OCI-LY1 (cell line): ENCODE data around the gene AADAT.
"Not testable (repeated sequence)": the region's sequence is repeated elsewhere in the genome, so short reads cannot be mapped to it uniquely, and the experiment has no call there.

Experiments
- H2AFZ ChIP-seq: fragments of 200-600 bp; sonication (generic), shearing (Covaris generic); 2 replicates; pipeline ENCODE4 v1.6.0; 2014; ENCODE audit warnings: antibody characterized with exemption, mild to moderate bottlenecking, low read length
- H3F3A ChIP-seq: fragments of 200-600 bp; sonication (generic), shearing (Covaris generic); 2 replicates; pipeline ENCODE4 v1.6.0; 2014; ENCODE audit warnings: mild to moderate bottlenecking, antibody characterized with exemption, low read length, moderate library complexity; ENCODE audit not compliant: insufficient read depth
- H3K27ac ChIP-seq: fragments of 200-600 bp; sonication (generic); 2 replicates; pipeline ENCODE4 v1.5.1; 2014; ENCODE audit warnings: low read length, mixed run types, mild to moderate bottlenecking, low read depth; ENCODE audit not compliant: poor library complexity, severe bottlenecking
- H3K27me3 ChIP-seq: fragments of 200-600 bp; sonication (generic); 2 replicates; pipeline ENCODE4 v1.6.0; 2014; ENCODE audit warnings: antibody characterized with exemption, mild to moderate bottlenecking, low read length, moderate library complexity; ENCODE audit not compliant: insufficient read depth
- H3K36me3 ChIP-seq: fragments of 200-600 bp; sonication (generic); 2 replicates; pipeline ENCODE4 v1.6.1; 2014; ENCODE audit warnings: mild to moderate bottlenecking, antibody characterized with exemption, low read length, moderate library complexity, mixed read lengths; ENCODE audit not compliant: insufficient read depth
- H3K4me1 ChIP-seq: fragments of 200-600 bp; sonication (generic); 2 replicates; pipeline ENCODE4 v1.5.1; 2014; ENCODE audit warnings: mild to moderate bottlenecking, low read length, moderate library complexity; ENCODE audit not compliant: insufficient read depth, severe bottlenecking
- H3K4me2 ChIP-seq: fragments of 200-600 bp; sonication (generic), shearing (Covaris generic); 2 replicates; pipeline ENCODE4 v1.6.1; 2014; ENCODE audit warnings: low read length
- H3K4me3 ChIP-seq: fragments of 200-600 bp; sonication (generic); 2 replicates; pipeline ENCODE4 v1.5.1; 2014; ENCODE audit warnings: low read length, low read depth, mild to moderate bottlenecking, mixed read lengths; ENCODE audit not compliant: poor library complexity, severe bottlenecking
- H3K79me2 ChIP-seq: fragments of 200-600 bp; shearing (Covaris generic); 2 replicates; pipeline ENCODE4 v1.6.1; 2016; ENCODE audit warnings: mixed run types, low read length, mixed read lengths; ENCODE audit not compliant: insufficient read depth
- H3K9ac ChIP-seq: fragments of 200-600 bp; sonication (generic), shearing (Covaris generic); 2 replicates; pipeline ENCODE4 v1.6.1; 2014; ENCODE audit warnings: mild to moderate bottlenecking, low read length, mixed read lengths
- H3K9me2 ChIP-seq: fragments of 200-600 bp; sonication (generic), shearing (Covaris generic); 2 replicates; pipeline ENCODE4 v1.6.1; 2014; ENCODE audit warnings: low read depth, mild to moderate bottlenecking, low read length, mixed read lengths
- H3K9me3 ChIP-seq: fragments of 200-600 bp; shearing (Covaris generic); 2 replicates; pipeline ENCODE4 v1.6.1; 2014; ENCODE audit warnings: low read length, mixed read lengths
- H4K20me1 ChIP-seq: fragments of 200-600 bp; sonication (generic), shearing (Covaris generic); 2 replicates; pipeline ENCODE4 v1.6.0; 2016; ENCODE audit warnings: mild to moderate bottlenecking, low read length; ENCODE audit not compliant: insufficient read depth
- EZH2 ChIP-seq: fragments of 200-600 bp; sonication (generic), shearing (Covaris generic); IDR thresholded peaks from 2 replicates; pipeline ENCODE4 v1.8.0; 2017; ENCODE audit warnings: borderline replicate concordance, mixed run types, mild to moderate bottlenecking, antibody characterized with exemption, low read length, moderate library complexity, mixed read lengths
- TF ChIP-seq, protein P1 (sequence below): fragments of 200-600 bp; sonication (generic), shearing (Covaris generic); IDR thresholded peaks from 2 replicates; pipeline ENCODE4 v1.5.1; 2017; ENCODE audit warnings: mild to moderate bottlenecking, antibody characterized with exemption, low read length, moderate library complexity, mixed read lengths

AADAT gene

DNA sequence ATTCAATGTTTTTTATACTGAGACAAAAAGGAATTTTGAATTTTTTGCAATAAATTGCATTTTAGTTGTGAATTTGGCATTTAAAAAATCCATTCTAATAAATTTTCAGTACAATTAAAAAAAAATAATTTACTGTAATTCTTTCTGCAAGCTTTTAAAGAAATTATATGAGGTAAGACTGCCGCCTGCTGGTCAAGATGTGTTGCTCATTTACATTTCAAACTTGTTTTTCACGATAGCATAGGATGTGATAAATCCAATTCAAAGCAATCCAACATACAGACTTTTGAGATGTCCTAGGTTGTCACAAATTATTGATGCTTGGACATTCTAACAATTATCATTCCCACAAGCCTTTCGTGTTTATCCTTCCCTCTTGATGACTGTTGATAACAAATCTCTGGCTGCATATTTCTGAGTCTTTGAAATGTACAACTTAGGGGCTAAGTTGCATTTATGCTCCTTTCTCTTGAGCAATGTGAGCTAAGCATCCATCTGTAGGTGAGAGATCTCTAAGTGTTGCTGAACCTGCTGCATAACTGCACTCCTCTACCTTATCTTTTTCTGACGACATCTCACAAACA is 41.9 kb downstream of the AADAT start:
- Histone ChIP-seq H3K4me3 (no peak overlapping the region), H3F3A (no peaks in the 10 kb centered on the region), H3K27ac (no peak overlapping the region), H2AFZ (no peak overlapping the region), H3K9me2 (no peaks in the 10 kb centered on the region), H3K9ac (no peak overlapping the region), H3K79me2 (no peaks in the 10 kb centered on the region), H4K20me1 (no peaks in the 10 kb centered on the region), H3K4me1 (no peaks in the 10 kb centered on the region), H3K36me3 (no peaks in the 10 kb centered on the region), H3K27me3 (no peaks in the 10 kb centered on the region), H3K9me3 (no peaks in the 10 kb centered on the region), H3K4me2 (no peak overlapping the region)
- TF ChIP-seq, protein P1, sequence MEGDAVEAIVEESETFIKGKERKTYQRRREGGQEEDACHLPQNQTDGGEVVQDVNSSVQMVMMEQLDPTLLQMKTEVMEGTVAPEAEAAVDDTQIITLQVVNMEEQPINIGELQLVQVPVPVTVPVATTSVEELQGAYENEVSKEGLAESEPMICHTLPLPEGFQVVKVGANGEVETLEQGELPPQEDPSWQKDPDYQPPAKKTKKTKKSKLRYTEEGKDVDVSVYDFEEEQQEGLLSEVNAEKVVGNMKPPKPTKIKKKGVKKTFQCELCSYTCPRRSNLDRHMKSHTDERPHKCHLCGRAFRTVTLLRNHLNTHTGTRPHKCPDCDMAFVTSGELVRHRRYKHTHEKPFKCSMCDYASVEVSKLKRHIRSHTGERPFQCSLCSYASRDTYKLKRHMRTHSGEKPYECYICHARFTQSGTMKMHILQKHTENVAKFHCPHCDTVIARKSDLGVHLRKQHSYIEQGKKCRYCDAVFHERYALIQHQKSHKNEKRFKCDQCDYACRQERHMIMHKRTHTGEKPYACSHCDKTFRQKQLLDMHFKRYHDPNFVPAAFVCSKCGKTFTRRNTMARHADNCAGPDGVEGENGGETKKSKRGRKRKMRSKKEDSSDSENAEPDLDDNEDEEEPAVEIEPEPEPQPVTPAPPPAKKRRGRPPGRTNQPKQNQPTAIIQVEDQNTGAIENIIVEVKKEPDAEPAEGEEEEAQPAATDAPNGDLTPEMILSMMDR: peak; percentile 72
- TF ChIP-seq EZH2: no peak

DNA sequence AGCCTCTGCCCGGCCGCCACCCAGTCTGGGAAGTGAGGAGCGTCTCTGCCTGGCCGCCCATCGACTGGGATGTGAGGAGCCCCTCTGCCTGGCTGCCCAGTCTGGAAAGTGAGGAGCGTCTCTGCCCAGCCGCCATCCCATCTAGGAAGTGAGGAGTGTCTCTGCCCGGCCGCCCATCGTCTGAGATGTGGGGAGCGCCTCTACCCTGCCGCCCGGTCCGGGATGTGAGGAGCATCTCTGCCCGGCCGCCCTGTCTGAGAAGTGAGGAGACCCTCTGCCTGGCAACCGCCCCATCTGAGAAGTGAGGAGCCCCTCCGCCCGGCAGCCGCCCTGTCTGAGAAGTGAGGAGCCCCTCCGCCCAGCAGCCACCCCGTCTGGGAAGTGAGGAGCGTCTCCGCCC is 43.6 kb downstream of the AADAT start:
- not testable (repeated sequence) for H3K4me1 ChIP-seq, H3F3A ChIP-seq, H3K27ac ChIP-seq, H3K9ac ChIP-seq, H3K9me3 ChIP-seq, H3K9me2 ChIP-seq, H3K36me3 ChIP-seq, H3K4me2 ChIP-seq, H3K27me3 ChIP-seq, H3K4me3 ChIP-seq, H4K20me1 ChIP-seq, H2AFZ ChIP-seq, H3K79me2 ChIP-seq

DNA sequence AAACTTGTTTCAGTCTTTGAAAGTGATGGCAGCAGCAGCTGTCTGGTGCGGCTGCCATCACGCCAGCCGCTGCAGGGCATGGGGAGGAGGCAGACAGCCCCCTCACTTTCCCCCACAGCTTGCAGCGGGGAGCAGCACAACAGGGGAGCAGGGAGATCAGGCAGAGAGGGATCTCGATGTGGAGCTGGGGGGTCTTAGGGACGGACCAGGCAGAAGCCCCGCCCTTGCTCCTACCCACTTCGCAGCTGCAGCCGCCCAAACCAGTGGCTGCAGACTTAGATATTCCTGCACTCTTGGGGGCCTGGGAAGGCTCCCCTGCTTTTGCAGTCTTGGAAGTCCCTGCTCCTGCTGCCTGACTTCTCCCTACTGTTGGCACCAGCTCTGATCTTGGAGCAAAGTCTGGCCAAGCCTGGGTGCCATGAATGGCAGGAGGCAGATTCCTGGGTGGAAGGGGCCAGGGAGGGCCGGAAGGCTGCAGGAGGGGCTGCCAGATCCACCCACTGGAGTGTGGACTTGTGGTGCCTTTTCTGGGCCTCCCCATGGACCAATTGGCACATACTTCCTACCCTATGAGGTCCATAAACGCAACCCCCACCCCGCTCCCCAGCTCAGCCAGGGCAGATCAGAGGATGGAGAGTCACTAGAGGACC is 49.6 kb downstream of the AADAT start:
- Histone ChIP-seq H3K79me2 (no peaks in the 10 kb centered on the region), H3K27me3 (no peaks in the 10 kb centered on the region), H3K4me1 (no peaks in the 10 kb centered on the region), H3K9ac (no peak overlapping the region), H3K4me3 (no peak overlapping the region), H3K9me3 (no peaks in the 10 kb centered on the region), H3K9me2 (no peaks in the 10 kb centered on the region), H4K20me1 (no peaks in the 10 kb centered on the region), H3F3A (no peaks in the 10 kb centered on the region), H3K4me2 (no peak overlapping the region), H3K27ac (no peak overlapping the region), H2AFZ (no peak overlapping the region), H3K36me3 (no peaks in the 10 kb centered on the region)
- TF ChIP-seq, protein P1: no peak
- no peak for TF ChIP-seq EZH2

DNA sequence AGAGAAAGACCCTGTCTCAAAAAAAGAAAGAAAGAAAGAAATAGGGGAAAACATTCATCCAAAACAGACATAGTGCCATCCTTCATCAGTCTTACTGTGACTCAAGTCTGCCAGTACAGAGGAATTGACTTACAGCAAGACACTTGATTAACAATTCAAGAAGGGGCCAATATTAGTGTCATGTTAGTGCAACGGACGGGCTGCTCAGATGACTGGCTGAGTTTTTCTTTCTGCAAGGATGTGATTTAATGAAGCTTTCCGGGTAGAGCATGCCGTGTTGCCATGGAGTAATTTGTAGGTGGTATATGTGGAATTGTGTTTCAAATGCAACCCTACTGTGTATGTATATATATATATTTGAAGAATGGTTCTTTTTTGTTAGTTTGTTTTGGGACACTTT is 51.0 kb downstream of the AADAT start:
- Histone ChIP-seq H3K27me3 (no peaks in the 10 kb centered on the region), H3K4me2 (no peak overlapping the region), H3K36me3 (no peaks in the 10 kb centered on the region), H3K9me3 (no peaks in the 10 kb centered on the region), H3K4me3 (no peak overlapping the region), H4K20me1 (no peaks in the 10 kb centered on the region), H3K79me2 (no peaks in the 10 kb centered on the region), H3F3A (no peaks in the 10 kb centered on the region), H3K27ac (no peak overlapping the region), H3K9ac (no peak overlapping the region), H3K4me1 (no peaks in the 10 kb centered on the region), H2AFZ (no peak overlapping the region), H3K9me2 (no peaks in the 10 kb centered on the region)
- TF ChIP-seq, protein P1: no peak
